H9 (cell line): ENCODE results near the gene NPB. TPM values are rescaled to one million over a fixed set of nuclear protein-coding genes. Genes with fewer than 3 reads are reported as not detected.

Experiments
- DNase-seq: peaks from one replicate; pipeline ENCODE4 v3.0.0-alpha.2; 2017
- H2AFZ ChIP-seq: one replicate; pipeline ENCODE4 v1.6.1; 2013; ENCODE audit warnings: mild to moderate bottlenecking, low read length, control low read depth, moderate library complexity
- H2AK5ac ChIP-seq: 2 replicates; pipeline ENCODE4 v1.6.1; 2013; ENCODE audit warnings: low read length, control low read depth, mixed read lengths; ENCODE audit not compliant: insufficient read length
- H2BK120ac ChIP-seq: one replicate; pipeline ENCODE4 v1.6.1; 2013; ENCODE audit warnings: low read depth, mild to moderate bottlenecking, low read length, control low read depth, inconsistent platforms; ENCODE audit not compliant: poor library complexity, severe bottlenecking
- H2BK12ac ChIP-seq: 2 replicates; pipeline ENCODE4 v1.6.1; 2013; ENCODE audit warnings: low read length, control low read depth, mixed read lengths, low read depth; ENCODE audit not compliant: insufficient read length
- H2BK15ac ChIP-seq: 2 replicates; pipeline ENCODE4 v1.6.1; 2013; ENCODE audit warnings: low read depth, low read length, control low read depth
- H2BK20ac ChIP-seq: one replicate; pipeline ENCODE4 v1.6.1; 2013; ENCODE audit warnings: low read depth, mild to moderate bottlenecking, low read length, control low read depth, inconsistent platforms; ENCODE audit not compliant: poor library complexity, severe bottlenecking
- H2BK5ac ChIP-seq: 2 replicates; pipeline ENCODE4 v1.6.1; 2013; ENCODE audit warnings: low read length, control low read depth, mixed read lengths; ENCODE audit not compliant: insufficient read length
- H3K14ac ChIP-seq: 2 replicates; pipeline ENCODE4 v1.6.1; 2013; ENCODE audit warnings: low read length, control low read depth; ENCODE audit not compliant: insufficient read depth
- H3K18ac ChIP-seq: 2 replicates; pipeline ENCODE4 v1.6.1; 2013; ENCODE audit warnings: low read depth, mild to moderate bottlenecking, mixed read lengths, low read length, control low read depth; ENCODE audit not compliant: insufficient read length
- H3K23ac ChIP-seq: 2 replicates; pipeline ENCODE4 v1.6.1; 2013; ENCODE audit warnings: low read length, control low read depth, mixed read lengths, low read depth; ENCODE audit not compliant: insufficient read length
- H3K23me2 ChIP-seq: 2 replicates; pipeline ENCODE4 v1.6.1; 2013; ENCODE audit warnings: low read depth, mild to moderate bottlenecking, mixed read lengths, low read length, control low read depth; ENCODE audit not compliant: insufficient read length, poor library complexity, severe bottlenecking
- H3K27ac ChIP-seq: 2 replicates; pipeline ENCODE4 v1.5.1; 2013; ENCODE audit warnings: low read length, control low read depth, mixed read lengths, low read depth; ENCODE audit not compliant: insufficient read length
- H3K27me3 ChIP-seq: 2 replicates; pipeline ENCODE4 v1.6.1; 2013; ENCODE audit warnings: low read length, control low read depth, inconsistent platforms; ENCODE audit not compliant: insufficient read depth
- H3K4ac ChIP-seq: 2 replicates; pipeline ENCODE4 v1.6.1; 2013; ENCODE audit warnings: low read depth, mild to moderate bottlenecking, control low read depth, inconsistent platforms, low read length, moderate library complexity
- H3K4me1 ChIP-seq: 2 replicates; pipeline ENCODE4 v1.6.1; 2013; ENCODE audit warnings: low read length, control low read depth, inconsistent platforms; ENCODE audit not compliant: insufficient read depth
- H3K4me2 ChIP-seq: 2 replicates; pipeline ENCODE4 v1.6.1; 2013; ENCODE audit warnings: low read length, control low read depth, mixed read lengths; ENCODE audit not compliant: insufficient read length, insufficient read depth
- H3K56ac ChIP-seq: 2 replicates; pipeline ENCODE4 v1.6.1; 2013; ENCODE audit warnings: low read depth, mild to moderate bottlenecking, mixed read lengths, low read length, control low read depth; ENCODE audit not compliant: insufficient read length
- H3K79me1 ChIP-seq: 2 replicates; pipeline ENCODE4 v1.6.1; 2013; ENCODE audit warnings: low read depth, mild to moderate bottlenecking, moderate library complexity, low read length, control low read depth, inconsistent platforms; ENCODE audit not compliant: insufficient read depth, poor library complexity, severe bottlenecking
- H3K79me2 ChIP-seq: 2 replicates; pipeline ENCODE4 v1.6.1; 2013; ENCODE audit warnings: low read length, control low read depth, inconsistent platforms; ENCODE audit not compliant: insufficient read depth
- H3K9ac ChIP-seq: 2 replicates; pipeline ENCODE4 v1.6.1; 2013; ENCODE audit warnings: low read length, control low read depth, mixed read lengths; ENCODE audit not compliant: insufficient read length; ENCODE audit errors: extremely low read depth
- H3K9me3 ChIP-seq: one replicate; pipeline ENCODE4 v1.6.1; 2013; ENCODE audit warnings: low read depth, low read length, inconsistent platforms; ENCODE audit not compliant: control insufficient read depth
- H3T11ph ChIP-seq: one replicate; pipeline ENCODE4 v1.6.1; 2013; ENCODE audit warnings: mild to moderate bottlenecking, low read length, control low read depth, inconsistent platforms
- H4K20me1 ChIP-seq: one replicate; pipeline ENCODE4 v1.6.1; 2013; ENCODE audit not compliant: control insufficient read depth, insufficient read length, insufficient read depth
- H4K5ac ChIP-seq: 2 replicates; pipeline ENCODE4 v1.6.1; 2013; ENCODE audit warnings: low read depth, mild to moderate bottlenecking, mixed read lengths, low read length, control low read depth; ENCODE audit not compliant: insufficient read length
- H4K8ac ChIP-seq: replicated peaks from 2 replicates; pipeline ENCODE4 v1.6.1; 2013; ENCODE audit warnings: low read length, control low read depth, mixed read lengths, low read depth; ENCODE audit not compliant: insufficient read length
- H4K91ac ChIP-seq: 2 replicates; pipeline ENCODE4 v1.6.1; 2013; ENCODE audit warnings: low read depth, mild to moderate bottlenecking, moderate library complexity, mixed read lengths, low read length, control low read depth; ENCODE audit not compliant: insufficient read length
- H3K27ac Mint-ChIP-seq, 3 experiments: 2 replicates in 2 of 3; 3 replicates in 1 of 3; pipeline ENCODE4 v1.8.0; 2020 to 2021; ENCODE audit warnings: mixed read lengths in 3 of 3, mild to moderate bottlenecking in 1 of 3, moderate library complexity in 1 of 3
- H3K27me3 Mint-ChIP-seq: 2 replicates; pipeline ENCODE4 v1.8.0; 2021; ENCODE audit warnings: low read depth, mild to moderate bottlenecking, moderate library complexity, mixed read lengths
- H3K36me3 Mint-ChIP-seq, 3 experiments: 2 replicates in 2 of 3; 3 replicates in 1 of 3; pipeline ENCODE4 v1.8.0; 2020 to 2021; ENCODE audit warnings: low read depth in 3 of 3, mixed read lengths in 3 of 3; ENCODE audit not compliant: insufficient read depth in 1 of 3
- H3K4me1 Mint-ChIP-seq, 2 experiments: 2 replicates each; pipeline ENCODE4 v1.8.0; 2020; ENCODE audit warnings: mixed read lengths in 2 of 2
- H3K4me3 Mint-ChIP-seq, 2 experiments: 2 replicates in 1 of 2; 3 replicates in 1 of 2; pipeline ENCODE4 v1.8.0; 2020 to 2021; ENCODE audit warnings: mild to moderate bottlenecking in 2 of 2, mixed read lengths in 2 of 2, moderate library complexity in 1 of 2
- H3K9me3 Mint-ChIP-seq, 2 experiments: 2 replicates in 1 of 2; 3 replicates in 1 of 2; pipeline ENCODE4 v1.8.0; 2020; ENCODE audit warnings: mild to moderate bottlenecking in 2 of 2, mixed read lengths in 2 of 2, moderate library complexity in 1 of 2
- WGBS: extraction: QIAGEN DNeasy Blood & Tissue Kit; methylation state at CpG from one replicate; pipeline ENCODE4 v1.1.7; 2013; ENCODE audit warnings: missing lambda C conversion rate, low lambda C conversion rate, mixed read lengths; ENCODE audit not compliant: insufficient read length; ENCODE audit errors: extremely low coverage; 5-methylcytosine and 5-hydroxymethylcytosine counted together
- total RNA-seq: library from RNA; stranded (reverse); gene quantifications from 2 replicates; pipeline ENCODE4 v1.2.1, GENCODE V29; 2021
- TF ChIP-seq, protein P1 (sequence below): fragments of 200-600 bp; sonication (generic); conservative IDR thresholded peaks from 3 replicates; pipeline ENCODE4 v1.8.0; 2021; ENCODE audit warnings: antibody characterized with exemption, mild to moderate bottlenecking

The NPB gene
- total RNA-seq, 1 experiment from 2014 or later = 2.1 TPM

DNA sequence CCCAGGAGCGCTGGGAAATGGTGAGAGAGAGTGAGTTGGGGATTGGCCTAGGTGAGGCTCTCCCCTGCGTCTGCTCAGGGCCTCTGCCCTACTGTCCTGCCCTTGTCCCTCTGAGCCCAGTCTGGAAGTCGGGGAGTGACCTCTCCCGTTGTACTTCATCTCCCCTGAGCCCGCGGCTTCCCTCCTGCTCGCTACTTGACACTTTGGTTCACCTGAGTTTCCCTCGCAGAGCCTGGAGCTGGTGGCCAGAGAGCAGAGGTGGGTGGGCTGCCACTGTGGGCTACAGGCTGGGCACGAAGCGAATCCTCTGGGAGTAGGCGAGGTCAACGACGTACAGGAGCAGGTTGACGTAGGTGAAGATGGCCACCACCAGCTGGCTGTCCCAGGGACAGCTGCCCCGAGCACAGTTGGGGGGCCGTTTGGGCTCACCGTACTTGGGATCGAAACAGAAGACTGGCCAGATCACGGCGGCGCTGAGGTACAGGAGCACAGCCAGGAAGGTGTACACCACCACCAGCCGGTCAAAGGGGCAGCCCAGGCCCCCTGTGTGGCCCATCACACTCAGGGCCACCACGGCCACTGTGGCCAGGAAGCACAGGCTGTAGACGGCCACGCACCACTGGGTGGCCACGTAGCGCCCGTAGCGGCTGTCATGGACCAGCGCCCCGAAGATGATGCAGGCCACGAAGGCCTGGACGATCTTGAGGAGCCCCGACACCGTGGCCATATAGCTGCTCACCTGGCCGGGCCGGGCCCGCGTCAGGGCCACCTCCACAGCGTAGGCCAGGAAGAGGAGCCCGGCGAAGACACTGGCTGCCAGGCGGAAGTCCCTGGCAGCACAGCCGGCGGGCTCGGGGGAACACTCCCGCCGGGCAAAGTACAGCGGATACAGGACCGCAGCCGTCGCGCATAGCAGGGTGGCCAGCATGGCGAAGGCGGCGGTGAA lies 38.8 kb downstream of the NPB start:
- no peak overlapping the region for H3K4me3 Mint-ChIP-seq
- DNase-seq = no peak
- H4K5ac ChIP-seq = no peak overlapping the region
- H2AFZ ChIP-seq = no peak overlapping the region
- peaks cover 9 to 28% of the 10 kb centered on the region in 2 experiments for H3K4me1 Mint-ChIP-seq
- no peak overlapping the region for H4K91ac ChIP-seq
- H3K27ac Mint-ChIP-seq = no peak overlapping the region
- no peak overlapping the region for H3K56ac ChIP-seq
- no peaks in the 10 kb centered on the region for H3K9me3 ChIP-seq
- TF ChIP-seq, protein P1, sequence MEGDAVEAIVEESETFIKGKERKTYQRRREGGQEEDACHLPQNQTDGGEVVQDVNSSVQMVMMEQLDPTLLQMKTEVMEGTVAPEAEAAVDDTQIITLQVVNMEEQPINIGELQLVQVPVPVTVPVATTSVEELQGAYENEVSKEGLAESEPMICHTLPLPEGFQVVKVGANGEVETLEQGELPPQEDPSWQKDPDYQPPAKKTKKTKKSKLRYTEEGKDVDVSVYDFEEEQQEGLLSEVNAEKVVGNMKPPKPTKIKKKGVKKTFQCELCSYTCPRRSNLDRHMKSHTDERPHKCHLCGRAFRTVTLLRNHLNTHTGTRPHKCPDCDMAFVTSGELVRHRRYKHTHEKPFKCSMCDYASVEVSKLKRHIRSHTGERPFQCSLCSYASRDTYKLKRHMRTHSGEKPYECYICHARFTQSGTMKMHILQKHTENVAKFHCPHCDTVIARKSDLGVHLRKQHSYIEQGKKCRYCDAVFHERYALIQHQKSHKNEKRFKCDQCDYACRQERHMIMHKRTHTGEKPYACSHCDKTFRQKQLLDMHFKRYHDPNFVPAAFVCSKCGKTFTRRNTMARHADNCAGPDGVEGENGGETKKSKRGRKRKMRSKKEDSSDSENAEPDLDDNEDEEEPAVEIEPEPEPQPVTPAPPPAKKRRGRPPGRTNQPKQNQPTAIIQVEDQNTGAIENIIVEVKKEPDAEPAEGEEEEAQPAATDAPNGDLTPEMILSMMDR = no peak
- H3K4ac ChIP-seq = no peak overlapping the region
- H3K27me3 Mint-ChIP-seq = peaks cover 70% of the 10 kb centered on the region
- no peak overlapping the region for H2BK12ac ChIP-seq
- H2BK20ac ChIP-seq = no peak overlapping the region
- no peak overlapping the region for H2BK120ac ChIP-seq
- no peak overlapping the region for H3K9ac ChIP-seq
- H3K9me3 Mint-ChIP-seq = no peaks in the 10 kb centered on the region
- H3K36me3 Mint-ChIP-seq = peaks cover 0 to 5% (median 2%) of the 10 kb centered on the region in 3 experiments; a peak in 4 of 7 replicates
- no peak overlapping the region for H3K18ac ChIP-seq
- no CpG with 5 or more reads among the region's 56 CpGs for WGBS
- H3K79me1 ChIP-seq = peaks cover 1% of the 10 kb centered on the region
- H3K23me2 ChIP-seq = peaks cover 4% of the 10 kb centered on the region
- H4K8ac ChIP-seq = no peak overlapping the region
- H3K23ac ChIP-seq = no peak overlapping the region
- H3K79me2 ChIP-seq = peaks cover 2% of the 10 kb centered on the region; the same call in 1 of the 2 replicates
- no peak overlapping the region for H3K4me2 ChIP-seq
- no peak overlapping the region for H2BK5ac ChIP-seq
- no peak overlapping the region for H3T11ph ChIP-seq
- H2AK5ac ChIP-seq = no peak overlapping the region
- H3K14ac ChIP-seq = no peak overlapping the region
- H4K20me1 ChIP-seq = no peaks in the 10 kb centered on the region
- no peak overlapping the region for H3K27ac ChIP-seq
- no peaks in the 10 kb centered on the region for H3K27me3 ChIP-seq
- no peak overlapping the region for H2BK15ac ChIP-seq
- H3K4me1 ChIP-seq = no peaks in the 10 kb centered on the region; the same call in 1 of the 2 replicates
